IMR-90 (cell line): Measurements from ENCODE around the gene GALC. TPM values are rescaled to one million over a fixed set of nuclear protein-coding genes. Genes with fewer than 3 reads are reported as not detected.

Experiments used
- ATAC-seq: fragments of 200-7000 bp; cut with Tn5 transposase; 2 replicates; pipeline ENCODE4 v1.9.1; 2020; ENCODE audit warnings: low read depth, mild to moderate bottlenecking, moderate library complexity
- BruUV-seq: library from RNA; stranded (reverse); fragments of 400-500 nt; replicated peaks from 2 replicates; lab custom pipeline; 2021; lab: Mats Ljungman, UMichigan
- CTCF ChIA-PET: fragments of 300-600 bp; formaldehyde crosslinking; extraction: SDS; loops from one replicate; lab custom pipeline; 2021; ENCODE audit warnings: antibody characterized with exemption; lab: Yijun Ruan, JAX
- POLR2A ChIA-PET: fragments of 300-600 bp; sonication (Branson Sonifier 250); formaldehyde crosslinking; loops from one replicate; lab custom pipeline; 2022; ENCODE audit warnings: antibody characterized with exemption; ENCODE audit not compliant: unreplicated experiment; lab: Charles Lee
- DNase-seq: peaks from one replicate; pipeline ENCODE4 v3.0.0; 2013
- H2AFZ ChIP-seq: replicated peaks from 2 replicates; pipeline ENCODE3; 2013; ENCODE audit warnings: low read length, mild to moderate bottlenecking; ENCODE audit not compliant: poor library complexity
- H2AK5ac ChIP-seq: 2 replicates; pipeline ENCODE4 v1.6.1; 2013; ENCODE audit warnings: low read depth, low read length, inconsistent platforms
- H2AK9ac ChIP-seq: replicated peaks from 2 replicates; pipeline ENCODE3; 2013; ENCODE audit warnings: mild to moderate bottlenecking, low read depth, low read length, moderate library complexity; ENCODE audit not compliant: poor library complexity
- H2BK120ac ChIP-seq: 2 replicates; pipeline ENCODE4 v1.6.1; 2013; ENCODE audit warnings: low read depth, low read length, inconsistent platforms
- H2BK15ac ChIP-seq: 3 replicates; pipeline ENCODE4 v1.6.1; 2013; ENCODE audit warnings: low read depth, low read length, inconsistent platforms
- H2BK20ac ChIP-seq: 2 replicates; pipeline ENCODE4 v1.6.1; 2013; ENCODE audit warnings: low read depth, mild to moderate bottlenecking, inconsistent platforms, low read length, moderate library complexity
- H2BK5ac ChIP-seq: 2 replicates; pipeline ENCODE4 v1.6.1; 2013; ENCODE audit warnings: mild to moderate bottlenecking, low read depth, low read length, inconsistent platforms; ENCODE audit not compliant: poor library complexity, severe bottlenecking
- H3K14ac ChIP-seq: replicated peaks from 2 replicates; pipeline ENCODE4 v1.6.1; 2013; ENCODE audit warnings: low read depth, low read length, inconsistent platforms
- H3K18ac ChIP-seq: 2 replicates; pipeline ENCODE4 v1.6.1; 2013; ENCODE audit warnings: low read depth, low read length, control low read depth
- H3K23ac ChIP-seq: 2 replicates; pipeline ENCODE4 v1.6.1; 2013; ENCODE audit warnings: low read depth, low read length, inconsistent platforms
- H3K27ac ChIP-seq: 2 replicates; pipeline ENCODE4 v1.5.1; 2013; ENCODE audit warnings: mild to moderate bottlenecking, control low read depth, low read length; ENCODE audit not compliant: insufficient read depth
- H3K27me3 ChIP-seq: 2 replicates; pipeline ENCODE4 v1.6.1; 2013; ENCODE audit warnings: low read length; ENCODE audit not compliant: control insufficient read depth, insufficient read depth
- H3K36me3 ChIP-seq: 2 replicates; pipeline ENCODE4 v1.6.1; 2013; ENCODE audit warnings: low read length, mixed read lengths; ENCODE audit not compliant: control insufficient read depth, insufficient read depth
- H3K4ac ChIP-seq: 2 replicates; pipeline ENCODE4 v1.6.1; 2013; ENCODE audit warnings: low read depth, low read length, inconsistent platforms
- H3K4me1 ChIP-seq: 2 replicates; pipeline ENCODE4 v1.6.1; 2013; ENCODE audit warnings: low read length, mixed read lengths; ENCODE audit not compliant: control insufficient read depth, insufficient read depth
- H3K4me2 ChIP-seq: 2 replicates; pipeline ENCODE4 v1.6.1; 2013; ENCODE audit warnings: low read depth, mild to moderate bottlenecking, control low read depth, low read length, moderate library complexity
- H3K4me3 ChIP-seq: 2 replicates; pipeline ENCODE4 v1.5.1; 2013; ENCODE audit warnings: low read depth, mild to moderate bottlenecking, control low read depth, low read length, moderate library complexity; ENCODE audit not compliant: insufficient read depth
- H3K56ac ChIP-seq: 2 replicates; pipeline ENCODE4 v1.6.1; 2013; ENCODE audit warnings: low read length, inconsistent platforms; ENCODE audit not compliant: insufficient read depth; ENCODE audit errors: extremely low read depth
- H3K79me1 ChIP-seq, 2 experiments: 2 replicates each; pipeline ENCODE4 v1.6.1; 2013; ENCODE audit warnings: low read length in 2 of 2, inconsistent platforms in 1 of 2, low read depth in 1 of 2
- H3K9ac ChIP-seq: 2 replicates; pipeline ENCODE4 v1.6.1; 2013; ENCODE audit warnings: low read depth, low read length, control low read depth
- H3K9me1 ChIP-seq: 2 replicates; pipeline ENCODE4 v1.6.1; 2013; ENCODE audit warnings: low read length, inconsistent platforms; ENCODE audit not compliant: insufficient read depth
- H3K9me3 ChIP-seq: 2 replicates; pipeline ENCODE4 v1.6.1; 2013; ENCODE audit warnings: low read length; ENCODE audit not compliant: control insufficient read depth, insufficient read depth
- H4K20me1 ChIP-seq: 2 replicates; pipeline ENCODE4 v1.6.1; 2013; ENCODE audit warnings: low read length, inconsistent platforms; ENCODE audit not compliant: insufficient read depth
- H4K5ac ChIP-seq: 2 replicates; pipeline ENCODE4 v1.6.1; 2013; ENCODE audit warnings: mild to moderate bottlenecking, low read depth, low read length, control low read depth
- H4K8ac ChIP-seq, 2 experiments: 2 replicates each; pipeline ENCODE4 v1.6.1; 2013; ENCODE audit warnings: low read depth in 2 of 2, low read length in 2 of 2, control low read depth in 1 of 2, inconsistent platforms in 1 of 2
- H4K91ac ChIP-seq: 2 replicates; pipeline ENCODE4 v1.6.1; 2013; ENCODE audit warnings: low read depth, low read length, inconsistent platforms; ENCODE audit not compliant: insufficient read depth
- BHLHE40 ChIP-seq: fragments of 150-350 bp; IDR thresholded peaks from 2 replicates; pipeline ENCODE4 v1.6.1; 2016; ENCODE audit warnings: mild to moderate bottlenecking, low read depth, low read length
- CEBPB ChIP-seq: IDR thresholded peaks from 2 replicates; pipeline ENCODE4 v1.6.1; 2012; ENCODE audit warnings: low read depth, low read length, improper control_type of control experiment
- FOS ChIP-seq: fragments of 150-350 bp; IDR thresholded peaks from 2 replicates; pipeline ENCODE4 v1.6.1; 2016; ENCODE audit warnings: low read depth, low read length
- MAFK ChIP-seq: IDR thresholded peaks from 2 replicates; pipeline ENCODE4 v1.6.1; 2012; ENCODE audit warnings: low read depth, low read length, improper control_type of control experiment
- MAZ ChIP-seq: IDR thresholded peaks from 2 replicates; pipeline ENCODE4 v1.6.1; 2012; ENCODE audit warnings: low read depth, mild to moderate bottlenecking, low read length, improper control_type of control experiment, moderate library complexity, borderline replicate concordance
- NFE2L2 ChIP-seq: fragments of 150-350 bp; IDR thresholded peaks from 2 replicates; pipeline ENCODE4 v1.6.1; 2016; ENCODE audit warnings: low read depth, mild to moderate bottlenecking, low read length
- RCOR1 ChIP-seq: IDR thresholded peaks from 2 replicates; pipeline ENCODE4 v1.6.1; 2012; ENCODE audit warnings: mild to moderate bottlenecking, low read length, improper control_type of control experiment; ENCODE audit not compliant: insufficient replicate concordance
- SMC3 ChIP-seq: fragments of 150-350 bp; IDR thresholded peaks from 2 replicates; pipeline ENCODE4 v1.6.1; 2016; ENCODE audit warnings: low read depth, mild to moderate bottlenecking, antibody characterized with exemption, low read length, moderate library complexity
- WGBS, 2 experiments: methylation state at CpG; one replicate each; pipeline versions ENCODE4 v1.1.5 to v1.1.7; 2013; ENCODE audit warnings: missing lambda C conversion rate in 2 of 2; ENCODE audit not compliant: insufficient read length in 1 of 2; ENCODE audit errors: extremely low coverage in 2 of 2; 5-methylcytosine and 5-hydroxymethylcytosine counted together
- dilution Hi-C: fragments of 300-500 bp; cut with HindIII; formaldehyde crosslinking; loops from one replicate; pipeline ENCODE4 v1.14.3; 2018; ENCODE audit warnings: low sequenced_read_pairs; ENCODE audit not compliant: unreplicated experiment
- in situ Hi-C: fragments of 300-500 bp; cut with MboI; formaldehyde crosslinking; loops from 3 replicates; pipeline ENCODE4 v1.14.3; 2019; ENCODE audit warnings: low sequenced_read_pairs, inconsistent platforms, mixed read lengths
- intact Hi-C: fragments of 100-400 bp; cut with micrococcal nuclease; formaldehyde crosslinking; loops from 2 replicates; pipeline ENCODE4 v1.10.0; 2022
- polyA plus RNA-seq, 3 experiments: library from polyadenylated mRNA; depleted of rRNA; stranded (reverse); fragments of >200 nt; gene quantifications; 2 replicates each; pipeline ENCODE4 v1.2.3, GENCODE V29; 2012; ENCODE audit warnings: low replicate concordance in 1 of 3
- total RNA-seq: library from RNA; depleted of rRNA; stranded (reverse); fragments of >200 nt; gene quantifications from 2 replicates; pipeline ENCODE4 v1.2.3, GENCODE V29; 2012
- TF ChIP-seq, protein P1 (sequence below): conservative IDR thresholded peaks from 2 replicates; pipeline ENCODE4 v1.5.1; 2012; ENCODE audit warnings: mild to moderate bottlenecking, low read depth, low read length, improper control_type of control experiment

GALC gene
- total and polyA plus RNA-seq, 2 of the 4 experiments (the other 2 are of a cell fraction), result 6.3 to 7.9 TPM

DNA sequence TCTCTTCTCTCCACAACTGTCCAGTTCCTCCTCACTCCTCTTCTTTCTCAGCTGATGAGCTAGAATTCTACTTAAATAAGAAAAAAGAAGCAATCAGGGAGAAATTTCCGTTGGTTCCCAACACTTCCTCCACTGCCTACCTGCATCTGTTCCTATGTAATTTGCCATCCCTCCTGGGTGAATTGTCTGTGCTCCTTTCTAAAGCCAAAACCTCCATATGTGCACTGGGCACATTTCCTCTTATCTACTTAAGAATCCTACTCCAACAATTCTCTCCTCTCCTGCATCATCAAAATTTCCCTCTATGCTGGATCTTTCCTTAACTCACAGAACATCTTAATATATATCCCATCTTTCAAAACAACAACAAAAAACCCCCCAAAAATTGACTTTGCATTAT is 47.2 kb upstream of the GALC start:
- CTCF ChIA-PET, result no interaction called here
- Histone ChIP-seq H3K14ac (no peak overlapping the region), H3K9me3 (0 out of 2 replicates have a peak, but pooled peaks cover 1% of the 10 kb centered on the region), H2BK15ac (no peak overlapping the region), H3K36me3 (no peaks in the 10 kb centered on the region), H3K23ac (no peak overlapping the region), H3K4me1 (no peaks in the 10 kb centered on the region), H3K9ac (no peak overlapping the region), H2AK5ac (no peak overlapping the region), H3K27ac (no peak overlapping the region), H2AK9ac (no peak overlapping the region), H4K20me1 (no peaks in the 10 kb centered on the region), H2AFZ (no peak overlapping the region), H2BK120ac (no peak overlapping the region), H3K18ac (no peak overlapping the region), H2BK20ac (no peak overlapping the region), H3K79me1 (no peaks in the 10 kb centered on the region), H4K8ac (no peak overlapping the region), H4K91ac (no peak overlapping the region), H3K27me3 (no peaks in the 10 kb centered on the region), H3K9me1 (no peaks in the 10 kb centered on the region), H4K5ac (no peak overlapping the region), H3K4ac (no peak overlapping the region), H2BK5ac (no peak overlapping the region), H3K4me2 (no peak overlapping the region), H3K4me3 (no peak overlapping the region), H3K56ac (no peak overlapping the region)
- no TSS peak for BruUV-seq
- dilution Hi-C loops (no loop called here), intact Hi-C loops (no loop called here), in situ Hi-C loops (no loop called here)
- TF ChIP-seq MAFK (no peak), BHLHE40 (no peak), NFE2L2 (no peak), MAZ (no peak), RCOR1 (no peak), FOS (no peak), SMC3 (no peak), CEBPB (no peak)
- TF ChIP-seq, protein P1, sequence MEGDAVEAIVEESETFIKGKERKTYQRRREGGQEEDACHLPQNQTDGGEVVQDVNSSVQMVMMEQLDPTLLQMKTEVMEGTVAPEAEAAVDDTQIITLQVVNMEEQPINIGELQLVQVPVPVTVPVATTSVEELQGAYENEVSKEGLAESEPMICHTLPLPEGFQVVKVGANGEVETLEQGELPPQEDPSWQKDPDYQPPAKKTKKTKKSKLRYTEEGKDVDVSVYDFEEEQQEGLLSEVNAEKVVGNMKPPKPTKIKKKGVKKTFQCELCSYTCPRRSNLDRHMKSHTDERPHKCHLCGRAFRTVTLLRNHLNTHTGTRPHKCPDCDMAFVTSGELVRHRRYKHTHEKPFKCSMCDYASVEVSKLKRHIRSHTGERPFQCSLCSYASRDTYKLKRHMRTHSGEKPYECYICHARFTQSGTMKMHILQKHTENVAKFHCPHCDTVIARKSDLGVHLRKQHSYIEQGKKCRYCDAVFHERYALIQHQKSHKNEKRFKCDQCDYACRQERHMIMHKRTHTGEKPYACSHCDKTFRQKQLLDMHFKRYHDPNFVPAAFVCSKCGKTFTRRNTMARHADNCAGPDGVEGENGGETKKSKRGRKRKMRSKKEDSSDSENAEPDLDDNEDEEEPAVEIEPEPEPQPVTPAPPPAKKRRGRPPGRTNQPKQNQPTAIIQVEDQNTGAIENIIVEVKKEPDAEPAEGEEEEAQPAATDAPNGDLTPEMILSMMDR, result no peak
- no peak for ATAC-seq
- DNase-seq, result no peak
- no CpG with 5 or more reads among the region's 1 CpG for WGBS, 2 experiments
- POLR2A ChIA-PET, result no interaction called here
